Calu3 (cell line): Measurements from ENCODE around the gene CMIP. TPM values are rescaled to one million over a fixed set of nuclear protein-coding genes. Genes with fewer than 3 reads are reported as not detected.

Experiments
- BruUV-seq: library from RNA; stranded (reverse); fragments of 400-500 nt; replicated peaks from 2 replicates; lab custom pipeline; 2021; lab: Mats Ljungman, UMichigan
- CTCF ChIA-PET: fragments of 300-600 bp; sonication (Branson Sonifier 250); formaldehyde crosslinking; loops from one replicate; lab custom pipeline; 2022; ENCODE audit warnings: antibody characterized with exemption; lab: Charles Lee
- DNase-seq: peaks from one replicate; pipeline ENCODE4 v3.0.0; 2022
- H3K27ac Mint-ChIP-seq: one replicate; pipeline ENCODE4 v1.8.0; 2022; ENCODE audit warnings: mixed read lengths; ENCODE audit not compliant: unreplicated experiment
- H3K27me3 Mint-ChIP-seq: one replicate; pipeline ENCODE4 v1.8.0; 2022; ENCODE audit warnings: mixed read lengths; ENCODE audit not compliant: unreplicated experiment
- H3K36me3 Mint-ChIP-seq: one replicate; pipeline ENCODE4 v1.8.0; 2022; ENCODE audit warnings: mild to moderate bottlenecking, moderate library complexity, mixed read lengths; ENCODE audit not compliant: insufficient read depth, unreplicated experiment
- H3K4me1 Mint-ChIP-seq: one replicate; pipeline ENCODE4 v1.8.0; 2022; ENCODE audit warnings: mild to moderate bottlenecking, low read depth, mixed read lengths; ENCODE audit not compliant: unreplicated experiment
- H3K4me3 Mint-ChIP-seq: one replicate; pipeline ENCODE4 v1.8.0; 2022; ENCODE audit warnings: mild to moderate bottlenecking, low read depth, moderate library complexity, mixed read lengths; ENCODE audit not compliant: unreplicated experiment
- H3K9me3 Mint-ChIP-seq: one replicate; pipeline ENCODE4 v1.8.0; 2022; ENCODE audit warnings: low read depth, mixed read lengths; ENCODE audit not compliant: unreplicated experiment
- intact Hi-C: fragments of 100-400 bp; cut with micrococcal nuclease; formaldehyde crosslinking; loops from one replicate; pipeline ENCODE4 v1.10.0; 2022; ENCODE audit not compliant: unreplicated experiment
- total RNA-seq: library from RNA; stranded (reverse); gene quantifications from 2 replicates; pipeline ENCODE4 v1.2.3, GENCODE V29; 2022
- TF ChIP-seq, protein P1 (sequence below): fragments of 200-600 bp; IDR thresholded peaks from one replicate; pipeline ENCODE4 v1.8.0; 2022; ENCODE audit warnings: antibody characterized with exemption; ENCODE audit not compliant: unreplicated experiment

Gene CMIP
- total RNA-seq, 1 experiment from 2014 or later = 82.7 TPM

GRCh38 chr16:81611721-81612120, 167.1 kb downstream of the CMIP start:
- Mint-ChIP-seq H3K27me3 (no peaks in the 10 kb centered on the region), H3K9me3 (no peaks in the 10 kb centered on the region), H3K36me3 (peaks cover 7% of the 10 kb centered on the region), H3K27ac (no peak overlapping the region), H3K4me1 (no peaks in the 10 kb centered on the region), H3K4me3 (no peak overlapping the region)
- no TSS peak for BruUV-seq
- CTCF ChIA-PET = no interaction called here
- TF ChIP-seq, protein P1, sequence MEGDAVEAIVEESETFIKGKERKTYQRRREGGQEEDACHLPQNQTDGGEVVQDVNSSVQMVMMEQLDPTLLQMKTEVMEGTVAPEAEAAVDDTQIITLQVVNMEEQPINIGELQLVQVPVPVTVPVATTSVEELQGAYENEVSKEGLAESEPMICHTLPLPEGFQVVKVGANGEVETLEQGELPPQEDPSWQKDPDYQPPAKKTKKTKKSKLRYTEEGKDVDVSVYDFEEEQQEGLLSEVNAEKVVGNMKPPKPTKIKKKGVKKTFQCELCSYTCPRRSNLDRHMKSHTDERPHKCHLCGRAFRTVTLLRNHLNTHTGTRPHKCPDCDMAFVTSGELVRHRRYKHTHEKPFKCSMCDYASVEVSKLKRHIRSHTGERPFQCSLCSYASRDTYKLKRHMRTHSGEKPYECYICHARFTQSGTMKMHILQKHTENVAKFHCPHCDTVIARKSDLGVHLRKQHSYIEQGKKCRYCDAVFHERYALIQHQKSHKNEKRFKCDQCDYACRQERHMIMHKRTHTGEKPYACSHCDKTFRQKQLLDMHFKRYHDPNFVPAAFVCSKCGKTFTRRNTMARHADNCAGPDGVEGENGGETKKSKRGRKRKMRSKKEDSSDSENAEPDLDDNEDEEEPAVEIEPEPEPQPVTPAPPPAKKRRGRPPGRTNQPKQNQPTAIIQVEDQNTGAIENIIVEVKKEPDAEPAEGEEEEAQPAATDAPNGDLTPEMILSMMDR = no peak
- no peak for DNase-seq
- intact Hi-C loops = no loop called here

GRCh38 chr16:81612351-81613163, 167.9 kb downstream of the CMIP start:
- Mint-ChIP-seq H3K4me1 (no peaks in the 10 kb centered on the region), H3K4me3 (no peak overlapping the region), H3K36me3 (no peaks in the 10 kb centered on the region), H3K27me3 (no peaks in the 10 kb centered on the region), H3K27ac (no peak overlapping the region), H3K9me3 (no peaks in the 10 kb centered on the region)
- CTCF ChIA-PET = no interaction called here
- intact Hi-C loops = no loop called here
- BruUV-seq = no TSS peak
- no peak for DNase-seq
- TF ChIP-seq, protein P1 = no peak

DNA sequence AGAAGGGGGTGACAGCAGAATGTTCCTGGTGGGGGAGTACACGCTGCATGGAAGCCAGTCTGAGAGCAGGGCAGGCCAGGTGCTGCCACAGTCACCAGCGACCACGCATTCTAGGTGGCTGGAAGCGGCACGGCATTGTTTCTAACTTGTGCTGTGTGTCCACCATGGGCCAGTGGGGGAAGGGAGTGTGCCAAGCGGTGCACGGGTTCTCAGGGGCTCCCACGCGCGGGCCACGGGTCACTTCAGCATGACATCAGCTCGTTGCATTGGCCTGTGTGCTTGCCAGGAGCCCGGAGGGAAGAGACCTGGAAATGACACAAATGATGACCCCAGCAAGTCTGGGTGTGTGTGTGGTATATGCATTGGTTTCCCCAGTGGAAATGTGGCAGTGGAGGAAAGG, 169.6 kb downstream of the CMIP start:
- H3K4me3 Mint-ChIP-seq = no peak overlapping the region
- no TSS peak for BruUV-seq
- H3K4me1 Mint-ChIP-seq = no peaks in the 10 kb centered on the region
- TF ChIP-seq, protein P1 = no peak
- H3K36me3 Mint-ChIP-seq = no peaks in the 10 kb centered on the region
- H3K27me3 Mint-ChIP-seq = no peaks in the 10 kb centered on the region
- intact Hi-C loops = no loop called here
- CTCF ChIA-PET = interaction anchor here (0.6 kb wide), 1 partner anchor 1815 kb away, joined by 4 read pairs; no protein-coding TSS in a partner anchor
- H3K9me3 Mint-ChIP-seq = no peaks in the 10 kb centered on the region
- H3K27ac Mint-ChIP-seq = no peak overlapping the region
- DNase-seq = no peak

DNA sequence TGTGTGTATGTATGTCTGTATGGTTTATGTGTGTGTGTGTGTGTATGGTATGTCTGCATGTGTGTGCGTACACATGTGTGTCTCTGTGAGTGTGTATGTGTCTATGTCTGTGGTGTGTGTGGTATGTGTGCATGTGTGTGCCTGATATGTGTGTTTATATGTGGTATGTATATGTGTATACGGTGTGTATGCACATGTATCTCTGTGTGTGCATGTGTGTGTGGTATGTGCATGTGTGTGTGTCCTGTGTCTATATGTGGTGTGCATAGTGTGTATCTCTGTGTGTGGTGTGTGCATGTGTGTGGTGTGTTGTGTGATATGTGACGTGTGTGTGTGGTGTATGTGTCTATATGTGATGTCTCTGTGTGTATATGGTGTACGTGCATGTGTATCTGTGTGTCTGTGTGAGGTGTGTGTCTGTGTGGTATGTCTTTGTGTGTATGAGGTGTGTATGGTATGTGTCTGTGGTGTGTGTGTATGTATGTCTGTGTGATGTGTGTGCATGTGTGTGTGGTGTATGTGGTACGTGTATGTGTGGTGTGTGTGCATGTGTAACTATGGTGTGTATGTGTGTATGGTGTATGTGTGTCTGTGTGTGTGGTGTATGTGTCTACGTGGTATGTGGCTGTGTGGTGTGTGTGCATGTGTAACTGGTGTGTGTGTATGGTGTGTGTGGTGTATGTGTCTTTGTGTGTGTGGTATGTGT, 170.2 kb downstream of the CMIP start:
- no TSS peak for BruUV-seq
- TF ChIP-seq, protein P1 = no peak
- no peak overlapping the region for H3K4me3 Mint-ChIP-seq

More for the DNA sequence above, 170.2 kb downstream of the CMIP start:
- Mint-ChIP-seq H3K4me1 (no peaks in the 10 kb centered on the region), H3K27ac (no peak overlapping the region), H3K27me3 (no peaks in the 10 kb centered on the region), H3K36me3 (no peaks in the 10 kb centered on the region), H3K9me3 (no peaks in the 10 kb centered on the region)
- intact Hi-C loops = no loop called here
- CTCF ChIA-PET = no interaction called here
- no peak for DNase-seq
